Testis (tissue), 2 donors: ENCODE results near the gene PITX1.

Source experiments
- POLR2A ChIP-seq: fragments of 450-650 bp; IDR thresholded peaks from one replicate; pipeline ENCODE4 v1.6.1; 2017; ENCODE audit warnings: antibody characterized with exemption, mild to moderate bottlenecking, moderate library complexity
- TF ChIP-seq, protein P1 (sequence below), 3 experiments: fragments of 450-650 bp in 2 of 3; fragments of 200-600 bp in 1 of 3; sonication (generic) in 1 of 3; IDR thresholded peaks; one replicate each; pipeline ENCODE4 v1.5.1; 2016 to 2019; ENCODE audit warnings: antibody characterized with exemption in 3 of 3, mild to moderate bottlenecking in 2 of 3, moderate library complexity in 1 of 3

DNA sequence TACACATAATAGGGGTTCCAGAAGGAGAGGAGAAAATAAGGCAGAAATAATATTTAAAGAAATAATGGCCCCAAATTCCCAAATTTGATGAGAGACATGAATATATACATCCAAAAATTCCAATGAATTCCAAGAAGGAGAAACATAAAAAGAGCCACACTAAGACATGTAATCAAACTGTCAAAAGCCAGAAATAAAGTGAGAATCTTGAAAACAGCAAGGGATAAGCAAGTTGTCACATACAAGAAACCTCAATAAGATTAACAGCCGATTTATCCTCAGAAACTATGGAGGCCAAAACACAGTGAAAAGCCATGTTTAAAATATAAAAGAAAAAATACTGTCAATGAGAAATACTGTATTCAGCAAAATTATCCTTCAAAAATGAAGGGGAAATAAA lies 51.8 kb downstream of the PITX1 start:
- TF ChIP-seq, protein P1, sequence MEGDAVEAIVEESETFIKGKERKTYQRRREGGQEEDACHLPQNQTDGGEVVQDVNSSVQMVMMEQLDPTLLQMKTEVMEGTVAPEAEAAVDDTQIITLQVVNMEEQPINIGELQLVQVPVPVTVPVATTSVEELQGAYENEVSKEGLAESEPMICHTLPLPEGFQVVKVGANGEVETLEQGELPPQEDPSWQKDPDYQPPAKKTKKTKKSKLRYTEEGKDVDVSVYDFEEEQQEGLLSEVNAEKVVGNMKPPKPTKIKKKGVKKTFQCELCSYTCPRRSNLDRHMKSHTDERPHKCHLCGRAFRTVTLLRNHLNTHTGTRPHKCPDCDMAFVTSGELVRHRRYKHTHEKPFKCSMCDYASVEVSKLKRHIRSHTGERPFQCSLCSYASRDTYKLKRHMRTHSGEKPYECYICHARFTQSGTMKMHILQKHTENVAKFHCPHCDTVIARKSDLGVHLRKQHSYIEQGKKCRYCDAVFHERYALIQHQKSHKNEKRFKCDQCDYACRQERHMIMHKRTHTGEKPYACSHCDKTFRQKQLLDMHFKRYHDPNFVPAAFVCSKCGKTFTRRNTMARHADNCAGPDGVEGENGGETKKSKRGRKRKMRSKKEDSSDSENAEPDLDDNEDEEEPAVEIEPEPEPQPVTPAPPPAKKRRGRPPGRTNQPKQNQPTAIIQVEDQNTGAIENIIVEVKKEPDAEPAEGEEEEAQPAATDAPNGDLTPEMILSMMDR (IDR thresholded peaks at IDR 0.05), result no peak
- TF ChIP-seq POLR2A, result no peak
